NCI-H446 treated with DMSO at 0.1 percent for 48 hours (cell line): ENCODE measurements around the gene BAAT.
"Not testable (repeated sequence)": the region's sequence is repeated elsewhere in the genome, so short reads cannot be mapped to it uniquely, and the experiment has no call there.

ENCODE experiments used
- DNase-seq: peaks from one replicate; lab custom pipeline; 2025; lab: John Stamatoyannopoulos, UW

The BAAT gene

DNA sequence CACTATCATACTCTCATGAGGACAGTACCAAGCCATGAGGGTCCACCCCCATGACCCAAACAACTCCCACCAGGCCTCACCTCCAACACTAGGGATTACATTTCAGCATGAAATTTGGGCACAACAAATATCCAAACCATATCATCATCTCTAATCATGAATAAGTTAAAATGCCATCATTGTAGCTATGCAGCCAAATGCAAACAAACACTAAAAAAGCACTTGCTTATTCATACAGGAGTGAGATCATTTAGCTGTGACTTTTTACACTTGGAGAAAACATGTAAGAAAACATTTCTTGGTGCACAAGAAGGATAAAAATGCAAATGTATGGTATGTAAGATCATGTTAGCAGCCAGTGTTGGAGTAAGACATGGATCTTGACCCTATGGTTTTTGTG is 24.2 kb downstream of the BAAT start:
- DNase-seq = no peak

DNA sequence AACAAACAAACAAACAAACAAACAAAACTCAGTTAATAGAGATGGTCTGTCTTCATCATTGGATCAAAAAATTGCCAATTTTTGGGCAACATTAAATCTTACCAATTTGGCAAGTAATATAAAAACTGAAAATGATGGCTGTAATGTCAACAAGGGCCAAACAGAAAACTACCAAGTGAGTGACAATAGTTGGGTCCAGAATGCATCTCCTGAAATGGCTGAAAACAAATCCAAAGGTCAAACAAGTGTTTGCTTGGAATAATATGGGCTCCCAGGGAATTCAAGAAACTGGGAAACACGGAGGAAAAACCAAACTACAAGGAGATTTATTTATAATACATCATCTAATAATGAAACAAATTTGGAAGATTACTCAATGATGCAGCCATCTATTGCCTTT is 25.1 kb downstream of the BAAT start:
- no peak for DNase-seq

DNA sequence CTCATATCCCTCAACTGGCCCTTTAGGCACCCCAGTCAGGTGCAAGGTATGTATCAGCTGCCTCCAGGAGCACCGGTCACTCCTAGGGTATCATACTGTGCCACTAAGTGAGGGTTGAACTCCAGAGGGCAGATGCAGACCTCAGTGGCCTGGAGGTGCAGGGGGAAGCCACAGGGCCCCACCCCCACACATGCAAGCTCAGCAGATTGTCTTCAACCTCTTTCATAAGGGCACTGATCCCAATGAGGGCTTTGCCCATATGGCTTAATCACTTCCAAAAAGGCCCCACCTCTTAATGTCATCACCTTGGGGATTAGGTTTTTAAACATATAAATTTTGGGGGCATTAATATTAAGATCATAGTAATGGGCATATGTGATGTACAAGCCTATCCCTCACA is 28.2 kb downstream of the BAAT start:
- no peak for DNase-seq

DNA sequence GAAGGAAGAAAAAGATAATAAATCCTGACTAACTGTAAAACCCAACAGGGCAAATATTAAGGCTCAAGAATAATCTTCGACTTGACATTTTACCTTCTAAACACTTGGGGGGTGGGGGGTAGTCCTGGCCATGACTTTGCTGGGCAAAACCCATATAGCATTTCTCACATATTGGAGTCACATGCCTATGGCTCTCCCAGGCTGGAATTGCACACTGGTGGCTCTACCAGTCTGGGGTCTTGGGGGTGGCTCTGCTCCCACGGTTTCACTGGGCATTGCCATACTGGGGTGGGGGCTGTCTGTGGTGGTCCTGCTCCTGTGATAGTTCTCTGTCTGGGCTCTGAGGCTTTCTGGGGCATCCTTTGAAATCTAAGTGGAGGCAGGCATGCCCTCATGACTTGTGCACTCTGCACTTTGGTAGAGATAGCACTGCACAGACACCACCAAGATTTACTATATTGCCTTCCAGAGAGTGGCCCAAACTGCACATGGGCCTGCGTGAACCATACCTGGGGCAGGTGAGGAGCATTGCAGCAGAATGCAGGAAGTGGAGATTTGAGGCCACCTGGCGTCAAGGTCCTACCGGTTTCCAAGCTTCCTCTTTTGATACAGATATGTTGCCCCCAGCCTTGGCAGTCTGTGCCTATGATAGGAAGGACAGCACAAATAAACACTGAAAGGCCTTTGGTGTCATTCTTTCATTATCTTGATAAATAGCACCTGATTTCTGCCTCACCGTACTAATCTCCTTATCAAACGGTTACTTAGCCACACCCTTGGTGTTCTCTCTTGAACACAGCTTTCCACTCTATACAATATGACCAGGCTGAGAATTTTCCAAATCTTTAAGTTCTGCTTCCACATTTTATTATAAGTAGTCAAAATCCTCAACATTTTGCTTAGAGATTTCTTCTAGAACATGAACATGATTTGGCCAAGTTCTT is 29.8 kb downstream of the BAAT start:
- DNase-seq = no peak

DNA sequence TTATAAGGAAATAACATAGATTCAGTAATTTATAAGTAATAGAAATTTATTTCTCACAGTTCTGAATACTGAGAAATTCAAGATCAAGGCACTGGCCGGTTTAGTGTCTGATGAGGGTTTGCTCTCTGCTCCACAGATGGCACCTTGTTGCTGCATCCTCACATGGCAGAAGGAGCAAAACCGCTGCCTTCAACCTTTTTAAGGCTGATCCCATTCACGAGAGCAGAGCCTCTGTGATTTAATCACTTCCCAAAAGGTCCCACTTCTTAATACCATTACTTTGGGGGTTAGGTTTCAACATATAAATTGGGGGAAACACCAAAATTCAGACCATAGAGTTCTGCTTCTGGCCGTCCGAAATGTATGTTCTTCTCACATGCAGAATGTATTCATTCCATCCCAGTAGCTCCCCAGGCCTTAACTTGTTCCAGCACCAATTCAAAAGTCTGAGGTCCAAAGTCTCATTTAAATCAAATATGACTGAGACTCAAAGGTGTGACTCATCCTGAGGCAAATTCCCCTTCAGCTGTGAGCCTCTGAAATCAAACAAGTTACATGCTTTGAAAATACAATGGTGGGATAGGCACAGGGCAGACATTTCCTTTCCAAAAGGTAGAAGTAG is 30.6 kb downstream of the BAAT start:
- no peak for DNase-seq

DNA sequence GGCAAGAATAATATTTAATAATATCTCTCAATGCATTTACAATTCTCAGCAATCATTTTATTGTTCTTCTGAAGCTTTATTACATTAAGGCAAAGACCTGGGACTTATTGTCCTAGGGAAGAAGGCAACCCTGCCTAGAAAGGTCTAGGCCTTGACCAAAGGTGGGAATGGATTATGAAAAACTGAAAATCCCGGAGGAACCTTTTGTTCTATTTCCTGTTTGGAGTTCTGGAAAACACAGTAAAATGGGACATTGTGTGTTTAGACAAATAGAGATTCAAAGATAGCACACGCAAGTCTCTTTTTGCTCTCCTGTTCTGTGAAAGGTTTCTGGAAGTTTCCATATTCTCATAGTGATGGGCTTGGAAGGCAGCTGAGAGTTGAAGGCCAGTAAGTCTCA is 31.1 kb downstream of the BAAT start:
- no peak for DNase-seq

DNA sequence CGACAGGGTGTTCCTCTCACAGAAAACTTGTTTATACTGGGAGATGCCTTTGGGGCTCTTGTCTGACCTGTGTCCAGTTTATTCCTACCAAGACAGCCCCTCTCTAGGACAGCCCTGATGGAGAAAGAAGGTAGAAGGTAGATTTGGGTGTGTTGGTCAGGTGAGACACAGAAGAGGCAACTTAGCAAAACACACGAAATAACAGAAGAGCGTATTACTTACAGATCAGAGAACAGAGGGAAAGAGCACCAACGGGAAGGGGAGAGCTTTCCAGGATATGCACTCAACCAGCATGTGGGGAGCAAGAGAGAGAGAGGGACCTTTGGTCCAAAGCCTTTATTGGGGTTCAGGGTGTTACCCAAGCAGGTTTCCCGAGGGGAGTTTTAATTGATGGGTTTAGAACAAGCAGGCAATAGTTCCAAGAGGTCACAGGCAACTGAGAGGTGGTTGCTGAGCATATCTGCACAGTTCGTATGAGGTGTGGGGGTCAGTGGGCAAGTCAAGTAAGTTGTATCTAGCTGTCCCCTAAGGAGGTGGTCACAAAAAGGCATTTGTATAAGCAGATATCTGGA is 31.8 kb downstream of the BAAT start:
- no peak for DNase-seq

DNA sequence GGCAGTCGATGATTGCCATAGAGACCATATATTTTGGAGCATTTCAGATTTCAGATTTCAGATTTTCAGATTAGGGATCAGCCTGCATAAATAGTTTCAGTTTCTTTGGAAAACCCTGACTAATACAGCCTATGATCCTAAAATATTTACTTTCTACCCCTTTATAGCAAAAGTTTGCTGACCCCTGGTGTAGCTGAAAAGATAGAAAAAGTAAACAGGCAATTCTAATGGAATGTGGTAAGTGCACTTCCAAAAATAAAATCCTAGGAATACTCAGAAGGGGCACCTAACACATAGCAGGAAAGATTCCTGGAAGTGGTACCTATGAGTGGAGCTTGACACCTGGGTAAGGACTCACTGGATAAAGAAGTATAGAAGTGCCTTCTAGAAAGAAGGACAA is 34.5 kb downstream of the BAAT start:
- no peak for DNase-seq

DNA sequence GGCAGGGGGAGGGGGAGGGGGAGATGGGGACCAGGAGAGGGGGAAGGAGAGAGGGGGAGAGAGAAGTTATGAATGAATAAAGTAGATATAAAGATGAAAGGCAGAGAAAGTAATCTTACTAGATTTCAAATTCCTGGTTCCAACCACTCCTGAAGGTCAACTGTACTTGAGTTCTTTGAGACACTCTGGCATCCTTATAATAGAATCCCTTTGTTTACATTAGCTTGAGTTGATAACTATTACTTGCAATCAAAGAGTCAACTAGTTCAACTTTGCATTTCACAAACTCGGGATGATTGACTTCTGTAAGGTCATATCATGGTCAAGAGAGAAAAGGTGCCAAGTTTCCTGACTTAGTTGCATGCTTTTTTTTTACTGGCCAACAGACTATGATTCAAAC is 42.2 kb downstream of the BAAT start:
- no peak for DNase-seq

DNA sequence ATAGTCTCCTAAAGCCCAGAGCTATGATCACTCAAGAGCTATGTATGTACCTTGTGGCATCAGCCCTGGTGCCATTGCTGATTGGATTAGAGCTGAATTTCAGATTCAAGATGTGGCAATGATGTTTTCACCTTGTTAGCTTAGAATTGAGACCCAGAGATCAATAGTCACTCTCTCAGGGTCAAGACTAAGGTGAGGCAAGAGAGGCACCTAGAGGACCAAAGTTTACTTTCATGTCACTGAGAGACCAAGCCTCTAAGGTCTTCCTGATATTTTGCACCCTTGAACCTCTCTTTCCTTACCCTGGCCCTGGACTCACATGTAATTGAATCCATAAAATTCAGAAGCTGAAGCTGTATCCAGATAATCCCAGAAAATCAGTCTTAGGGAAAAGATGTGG is 42.8 kb downstream of the BAAT start:
- DNase-seq = no peak

DNA sequence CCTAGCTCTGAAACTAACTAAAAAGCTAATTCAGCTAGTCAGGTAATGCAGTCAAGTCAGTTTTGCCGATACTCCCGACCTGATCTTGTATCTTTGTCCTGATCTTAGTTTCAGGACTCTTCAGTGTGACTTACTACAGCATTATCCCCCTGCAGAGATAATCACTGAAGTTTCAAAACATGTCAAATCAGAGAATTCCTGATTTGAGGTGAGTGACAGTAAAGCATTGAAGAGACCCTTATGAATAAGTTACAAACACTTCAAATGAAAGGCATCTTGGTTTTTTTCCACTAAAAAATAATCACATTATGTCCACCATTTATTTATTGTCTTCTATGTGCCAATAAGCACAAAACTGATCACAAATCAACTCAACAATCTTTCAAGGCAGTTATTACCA is 47.6 kb downstream of the BAAT start:
- DNase-seq = no peak

DNA sequence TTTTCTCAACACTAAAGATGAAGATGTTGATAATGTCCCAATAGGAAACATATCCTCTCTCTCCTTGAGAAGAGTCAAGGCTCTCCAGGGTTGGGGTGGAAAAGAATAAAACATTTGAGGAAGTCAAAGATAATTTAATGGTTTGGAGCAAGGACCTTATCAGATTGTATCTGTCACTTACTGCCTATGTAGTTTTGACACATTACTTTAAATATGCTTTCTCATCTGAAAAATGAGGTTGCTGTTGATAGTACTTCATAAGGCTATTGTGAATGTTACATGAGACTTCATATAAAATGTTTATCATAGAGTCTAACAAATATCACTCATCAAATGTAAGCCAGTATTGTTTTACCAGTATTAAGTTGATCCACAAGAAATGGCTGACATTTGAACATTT is 48.7 kb downstream of the BAAT start:
- no peak for DNase-seq

DNA sequence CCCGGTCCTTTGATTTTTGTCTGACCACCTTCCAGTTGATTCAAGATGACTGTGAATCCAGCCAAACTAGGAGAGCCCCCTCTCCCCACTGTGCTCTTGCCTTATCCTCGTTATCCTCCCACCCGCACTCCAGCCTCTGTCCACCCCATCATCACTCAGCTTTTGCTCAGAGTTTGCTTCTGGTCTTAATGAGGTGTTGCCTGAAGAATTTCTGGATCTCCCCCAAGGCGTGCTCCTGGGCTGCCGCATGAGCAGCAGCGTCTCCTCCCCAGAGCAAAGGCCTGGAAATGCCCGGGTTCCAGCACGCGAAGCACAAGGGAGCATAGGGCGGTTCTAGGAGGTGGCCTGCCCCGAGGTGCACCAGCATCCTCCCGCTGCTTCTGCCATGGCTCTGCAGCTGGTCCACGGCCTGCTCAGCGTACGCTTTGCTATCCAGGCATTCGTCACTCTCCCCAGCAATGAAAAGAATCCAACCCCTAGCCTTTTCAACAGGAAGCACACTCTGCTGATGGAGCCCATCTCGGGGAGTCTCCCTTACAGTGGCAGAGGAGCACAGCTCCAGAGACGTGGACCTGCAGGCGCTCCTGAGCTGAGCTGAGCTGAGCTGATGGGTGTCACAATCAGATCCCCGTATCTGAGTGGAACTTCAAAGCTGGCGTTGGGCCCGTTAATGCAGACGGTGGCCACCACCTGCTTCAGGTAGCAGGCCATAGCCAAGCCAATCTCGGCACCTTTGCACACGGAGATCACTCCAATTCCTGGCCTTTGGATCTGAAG is 50.7 kb downstream of the BAAT start:
- DNase-seq = no peak

DNA sequence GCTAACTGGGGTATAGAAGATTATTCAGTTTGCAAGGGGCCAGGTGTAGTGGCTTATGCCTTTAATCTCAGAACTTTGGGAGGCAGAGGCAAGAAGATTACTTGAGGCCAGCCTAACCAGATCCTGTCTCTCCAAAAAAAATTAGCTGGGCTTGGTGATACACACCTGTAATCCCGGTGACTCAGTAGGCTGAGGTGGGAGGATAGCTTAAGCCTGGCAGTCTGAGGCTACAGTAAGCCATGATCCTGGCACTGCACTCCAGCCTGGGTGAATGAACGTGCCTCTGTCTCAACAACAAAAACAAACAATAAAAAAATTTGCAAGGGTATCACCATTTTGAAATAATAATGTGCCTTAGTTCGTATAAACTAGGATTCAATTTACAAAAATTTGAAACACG is 51.3 kb downstream of the BAAT start:
- DNase-seq = no peak

DNA sequence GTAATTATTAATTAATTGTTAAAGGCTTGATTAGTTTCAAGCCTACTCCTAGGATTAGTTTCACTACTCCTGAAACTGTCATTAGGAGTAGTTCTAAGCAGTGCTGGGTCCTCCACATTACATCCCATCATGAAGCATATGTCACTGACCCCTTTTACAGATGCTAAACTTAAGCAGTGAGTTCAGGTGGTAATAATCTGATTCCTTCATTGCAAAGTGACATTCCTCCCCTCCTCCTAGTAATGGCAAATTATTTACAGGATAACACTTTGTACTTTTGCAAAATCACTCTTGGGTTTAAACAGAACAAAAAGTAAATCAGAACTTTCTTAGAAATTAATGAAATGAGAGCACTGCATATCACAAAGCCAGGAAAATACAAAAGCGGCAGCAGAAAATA is 52.4 kb downstream of the BAAT start:
- no peak for DNase-seq

DNA sequence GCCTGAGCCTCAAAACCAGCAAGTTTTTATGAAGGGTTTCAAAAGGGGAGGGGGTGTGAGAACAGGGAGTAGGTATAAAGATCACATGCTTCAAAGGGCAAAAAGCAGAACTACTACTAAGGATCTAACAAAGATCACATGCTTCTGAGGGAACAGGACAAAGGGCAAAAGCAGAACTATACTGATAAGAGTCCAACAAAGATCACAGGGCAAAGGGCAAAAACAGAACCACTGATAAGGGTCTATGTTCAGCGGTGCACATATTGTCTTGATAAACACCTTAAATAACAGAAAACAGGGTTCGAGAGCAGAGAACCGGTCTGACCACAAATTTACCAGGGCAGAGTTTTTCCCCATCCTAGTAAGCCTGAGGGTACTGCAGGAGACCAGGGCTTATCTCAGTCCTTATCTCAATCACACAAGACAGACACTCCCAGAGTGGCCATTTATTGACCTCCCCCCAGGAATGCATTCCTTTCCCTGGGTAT is 57.3 kb downstream of the BAAT start:
- not testable (repeated sequence) for DNase-seq

DNA sequence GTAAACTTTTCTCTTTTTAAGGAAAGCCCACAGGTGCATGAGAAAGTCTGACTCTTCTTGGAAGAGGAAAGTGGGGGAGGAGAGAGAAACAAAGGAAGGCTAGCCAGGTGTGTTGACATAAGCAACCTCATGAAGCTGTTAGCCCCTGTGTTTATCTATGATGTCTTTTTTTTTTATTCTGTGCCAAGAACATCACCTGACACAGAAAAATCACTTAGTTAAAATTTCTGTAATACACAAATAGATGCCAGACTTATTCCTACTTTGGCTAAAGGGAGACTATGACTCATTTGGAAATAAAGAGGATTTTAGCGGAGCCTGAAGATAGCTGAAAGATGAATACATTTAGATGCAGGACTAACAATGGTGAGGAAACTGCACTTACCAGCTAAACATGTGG is 58.3 kb downstream of the BAAT start:
- DNase-seq = no peak

DNA sequence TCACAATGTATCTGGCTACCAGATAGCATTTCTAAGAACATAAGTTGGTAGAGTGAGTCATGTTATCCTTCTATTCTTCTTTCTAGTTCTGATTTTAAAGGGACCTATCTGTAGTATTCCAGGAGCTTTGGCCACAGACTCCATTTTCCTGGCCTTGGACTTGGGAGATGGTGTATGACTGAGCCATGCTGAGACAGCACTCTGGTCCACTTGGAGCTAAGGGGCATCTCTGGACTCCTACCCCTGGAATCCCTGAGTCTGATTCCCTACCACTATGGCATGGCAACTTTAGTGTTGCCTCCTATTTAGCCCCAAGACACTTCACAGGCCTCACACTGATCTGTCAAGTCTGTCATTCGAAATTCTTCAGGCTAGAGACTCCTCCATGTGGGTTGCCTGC is 58.8 kb downstream of the BAAT start:
- DNase-seq = no peak

DNA sequence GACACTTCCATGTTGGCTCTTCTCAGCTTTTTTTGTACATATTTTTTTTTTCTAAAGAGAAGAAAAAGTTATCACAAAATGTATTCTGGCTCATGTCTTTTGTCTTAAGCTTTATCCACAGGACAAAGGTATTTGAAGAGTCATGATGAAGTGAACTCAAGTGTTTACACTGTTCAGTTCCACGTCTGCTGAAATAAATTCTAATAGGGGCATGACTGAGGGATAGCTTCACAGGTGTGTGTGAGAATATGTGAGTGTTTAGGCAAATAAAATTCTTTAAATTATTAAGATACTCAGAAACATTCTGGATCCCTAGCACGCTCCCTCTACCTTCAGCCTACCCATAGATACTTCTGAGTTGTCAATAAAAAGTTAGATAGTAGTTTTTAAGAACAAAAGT is 59.8 kb downstream of the BAAT start:
- no peak for DNase-seq

DNA sequence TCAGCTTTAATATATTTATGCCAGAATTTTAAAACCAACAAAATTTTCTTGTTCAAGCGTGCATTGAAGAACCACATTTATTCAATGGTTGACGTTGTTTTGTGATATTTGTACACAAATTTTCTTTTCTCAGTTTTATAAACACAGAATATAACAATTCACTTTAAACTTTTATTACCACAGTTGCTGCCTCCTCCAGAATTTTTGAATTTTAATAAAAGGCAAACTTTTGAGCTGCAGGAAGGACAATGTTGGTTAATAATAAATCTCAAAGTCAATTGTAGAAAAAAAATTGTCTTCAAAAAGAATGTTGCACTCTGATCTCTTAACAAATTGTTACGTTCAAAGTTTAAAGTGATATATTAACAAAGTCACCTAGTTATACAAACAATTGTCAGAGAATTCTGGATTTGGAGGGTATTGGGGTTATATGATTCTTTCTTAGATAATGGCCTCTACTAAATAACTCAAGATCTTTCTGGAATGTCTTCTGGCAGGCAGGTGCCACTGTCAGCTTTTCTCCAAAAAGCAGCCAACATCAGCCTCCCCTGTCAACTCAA is 60.5 kb downstream of the BAAT start:
- DNase-seq = no peak

DNA sequence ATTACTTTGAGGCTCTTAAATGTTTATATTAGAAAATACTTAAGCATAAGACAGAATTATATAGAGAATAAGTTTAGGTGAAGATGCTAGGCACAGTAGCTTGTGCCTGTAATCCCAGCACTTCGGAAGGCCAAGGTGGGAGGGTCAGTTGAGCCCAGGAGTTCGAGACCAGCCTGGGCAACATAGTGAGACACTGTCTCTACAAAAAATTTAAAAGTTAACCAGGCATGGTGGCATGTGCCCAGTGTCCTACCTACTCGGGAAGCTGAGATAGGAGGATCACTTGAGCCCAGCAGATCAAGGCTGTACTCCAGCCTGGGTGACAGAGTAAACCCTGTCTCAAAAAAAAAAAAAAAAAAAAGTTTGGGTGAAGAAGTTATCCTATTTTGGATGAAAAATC is 61.7 kb downstream of the BAAT start:
- no peak for DNase-seq

DNA sequence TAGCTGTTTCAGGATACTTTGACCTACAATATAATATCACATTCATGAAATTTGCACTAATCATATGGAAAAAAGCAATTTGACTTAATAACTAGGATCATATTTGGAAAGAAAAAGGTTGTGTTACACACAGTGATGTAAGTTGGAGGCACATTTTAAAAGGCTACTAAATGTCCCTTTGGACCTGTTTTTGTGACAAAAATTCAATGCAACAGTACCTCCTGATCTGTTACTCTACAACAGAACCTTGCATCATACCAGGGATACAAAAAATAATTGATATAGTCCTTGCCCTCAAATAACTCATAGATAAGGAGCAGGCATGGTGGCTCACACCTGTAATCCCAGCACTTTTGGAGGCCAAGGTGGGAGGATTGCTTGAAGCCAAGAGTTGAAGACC is 67.1 kb downstream of the BAAT start:
- DNase-seq = no peak
